Fibroblast of lung (primary cell): ENCODE results near the gene SGCD.

Source experiments
- CTCF ChIP-seq, 2 donors: IDR thresholded peaks in 1 of 2; conservative IDR thresholded peaks in 1 of 2; 1 replicate in 1 of 2; 2 replicates in 1 of 2; pipeline ENCODE4 v1.5.1; 2011 to 2012; ENCODE audit warnings: low read length in 2 of 2, control low read depth in 1 of 2, inconsistent platforms in 1 of 2, low read depth in 1 of 2, mild to moderate bottlenecking in 1 of 2
- EZH2 ChIP-seq: IDR thresholded peaks from 2 replicates; pipeline ENCODE4 v1.5.1; 2012; ENCODE audit warnings: low read length, control low read depth, mild to moderate bottlenecking; ENCODE audit errors: missing control alignments

- no peak for TF ChIP-seq CTCF (conservative IDR thresholded peaks at IDR 0.05 in 1 of 2, IDR thresholded peaks at IDR 0.05 in 1 of 2; ENCODE audit: low read depth in 1 of 2, low read length in 2 of 2)
- TF ChIP-seq EZH2 = no peak
These were observed 39.6 kb downstream of the SGCD start for GRCh38 chr5:156366521-156366920.
